GM12873 (cell line): ENCODE results near the gene MRPS31.

Experiments used
- CTCF ChIP-seq: IDR thresholded peaks from 2 replicates; pipeline ENCODE4 v1.5.1; 2012; ENCODE audit warnings: low read depth, mild to moderate bottlenecking, moderate library complexity, low read length, control low read depth; ENCODE audit not compliant: insufficient read depth; ENCODE audit errors: missing control alignments

The MRPS31 gene

GRCh38 chr13:40765602-40766001 lies 5.4 kb downstream of the MRPS31 start:
- TF ChIP-seq CTCF, result no peak

- TF ChIP-seq CTCF, result no peak
Observed at GRCh38 chr13:40764587-40765403, 6.2 kb downstream of the MRPS31 start.

- no peak for TF ChIP-seq CTCF
Observed at GRCh38 chr13:40762849-40763248, 8.1 kb downstream of the MRPS31 start.

GRCh38 chr13:40758811-40759210 lies 12.2 kb downstream of the MRPS31 start:
- TF ChIP-seq CTCF, result no peak

- TF ChIP-seq CTCF, result no peak
Observed at GRCh38 chr13:40756042-40756441, 14.9 kb downstream of the MRPS31 start.

GRCh38 chr13:40755082-40755700 lies 15.8 kb downstream of the MRPS31 start:
- TF ChIP-seq CTCF, result no peak

- no peak for TF ChIP-seq CTCF
Observed at GRCh38 chr13:40749327-40749726, 21.7 kb downstream of the MRPS31 start.
